PFSK-1 (cell line): ENCODE measurements around the gene PA2G4.

Source experiments
- FOXP2 ChIP-seq: optimal IDR thresholded peaks from 2 replicates; pipeline ENCODE3; 2011; ENCODE audit warnings: borderline replicate concordance, control low read depth, inconsistent platforms; ENCODE audit not compliant: insufficient read depth; ENCODE audit errors: extremely low read length, extremely low read depth
- POLR2AphosphoS5 ChIP-seq: IDR thresholded peaks from 2 replicates; pipeline ENCODE4 v1.6.1; 2012; ENCODE audit warnings: low read depth, mild to moderate bottlenecking, control low read depth, low read length, moderate library complexity
- SIN3A ChIP-seq: IDR thresholded peaks from 2 replicates; pipeline ENCODE4 v1.6.1; 2012; ENCODE audit warnings: mild to moderate bottlenecking, low read length, moderate library complexity, borderline replicate concordance; ENCODE audit not compliant: insufficient read depth
- TF ChIP-seq, protein P1 (sequence below), 2 experiments: IDR thresholded peaks; 2 replicates each; pipeline versions ENCODE4 v1.6.1 to v1.8.0; 2011 to 2012; ENCODE audit warnings: low read depth in 2 of 2, low read length in 2 of 2, control low read depth in 1 of 2, inconsistent platforms in 1 of 2, mild to moderate bottlenecking in 1 of 2, moderate library complexity in 1 of 2; ENCODE audit not compliant: insufficient read depth in 1 of 2

- TF ChIP-seq POLR2AphosphoS5, result no peak
- no peak for TF ChIP-seq FOXP2
- no peak for TF ChIP-seq SIN3A
- TF ChIP-seq, protein P1, sequence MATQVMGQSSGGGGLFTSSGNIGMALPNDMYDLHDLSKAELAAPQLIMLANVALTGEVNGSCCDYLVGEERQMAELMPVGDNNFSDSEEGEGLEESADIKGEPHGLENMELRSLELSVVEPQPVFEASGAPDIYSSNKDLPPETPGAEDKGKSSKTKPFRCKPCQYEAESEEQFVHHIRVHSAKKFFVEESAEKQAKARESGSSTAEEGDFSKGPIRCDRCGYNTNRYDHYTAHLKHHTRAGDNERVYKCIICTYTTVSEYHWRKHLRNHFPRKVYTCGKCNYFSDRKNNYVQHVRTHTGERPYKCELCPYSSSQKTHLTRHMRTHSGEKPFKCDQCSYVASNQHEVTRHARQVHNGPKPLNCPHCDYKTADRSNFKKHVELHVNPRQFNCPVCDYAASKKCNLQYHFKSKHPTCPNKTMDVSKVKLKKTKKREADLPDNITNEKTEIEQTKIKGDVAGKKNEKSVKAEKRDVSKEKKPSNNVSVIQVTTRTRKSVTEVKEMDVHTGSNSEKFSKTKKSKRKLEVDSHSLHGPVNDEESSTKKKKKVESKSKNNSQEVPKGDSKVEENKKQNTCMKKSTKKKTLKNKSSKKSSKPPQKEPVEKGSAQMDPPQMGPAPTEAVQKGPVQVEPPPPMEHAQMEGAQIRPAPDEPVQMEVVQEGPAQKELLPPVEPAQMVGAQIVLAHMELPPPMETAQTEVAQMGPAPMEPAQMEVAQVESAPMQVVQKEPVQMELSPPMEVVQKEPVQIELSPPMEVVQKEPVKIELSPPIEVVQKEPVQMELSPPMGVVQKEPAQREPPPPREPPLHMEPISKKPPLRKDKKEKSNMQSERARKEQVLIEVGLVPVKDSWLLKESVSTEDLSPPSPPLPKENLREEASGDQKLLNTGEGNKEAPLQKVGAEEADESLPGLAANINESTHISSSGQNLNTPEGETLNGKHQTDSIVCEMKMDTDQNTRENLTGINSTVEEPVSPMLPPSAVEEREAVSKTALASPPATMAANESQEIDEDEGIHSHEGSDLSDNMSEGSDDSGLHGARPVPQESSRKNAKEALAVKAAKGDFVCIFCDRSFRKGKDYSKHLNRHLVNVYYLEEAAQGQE (IDR thresholded peaks at IDR 0.05; ENCODE audit: insufficient read depth in 1 of 2, low read depth in 2 of 2, low read length in 2 of 2), result no peak
These were observed 23.7 kb upstream of the PA2G4 start for GRCh38 chr12:56080556-56081138.
